GM12801 (cell line): ENCODE measurements around the gene USE1.

Source experiments
- TF ChIP-seq, protein P1 (sequence below): IDR thresholded peaks from one replicate; pipeline ENCODE4 v1.5.1; 2011; ENCODE audit warnings: control low read depth; ENCODE audit not compliant: insufficient read length; ENCODE audit errors: extremely low read depth

The USE1 gene

GRCh38 chr19:17180997-17181702 lies 34.0 kb upstream of the USE1 start:
- TF ChIP-seq, protein P1, sequence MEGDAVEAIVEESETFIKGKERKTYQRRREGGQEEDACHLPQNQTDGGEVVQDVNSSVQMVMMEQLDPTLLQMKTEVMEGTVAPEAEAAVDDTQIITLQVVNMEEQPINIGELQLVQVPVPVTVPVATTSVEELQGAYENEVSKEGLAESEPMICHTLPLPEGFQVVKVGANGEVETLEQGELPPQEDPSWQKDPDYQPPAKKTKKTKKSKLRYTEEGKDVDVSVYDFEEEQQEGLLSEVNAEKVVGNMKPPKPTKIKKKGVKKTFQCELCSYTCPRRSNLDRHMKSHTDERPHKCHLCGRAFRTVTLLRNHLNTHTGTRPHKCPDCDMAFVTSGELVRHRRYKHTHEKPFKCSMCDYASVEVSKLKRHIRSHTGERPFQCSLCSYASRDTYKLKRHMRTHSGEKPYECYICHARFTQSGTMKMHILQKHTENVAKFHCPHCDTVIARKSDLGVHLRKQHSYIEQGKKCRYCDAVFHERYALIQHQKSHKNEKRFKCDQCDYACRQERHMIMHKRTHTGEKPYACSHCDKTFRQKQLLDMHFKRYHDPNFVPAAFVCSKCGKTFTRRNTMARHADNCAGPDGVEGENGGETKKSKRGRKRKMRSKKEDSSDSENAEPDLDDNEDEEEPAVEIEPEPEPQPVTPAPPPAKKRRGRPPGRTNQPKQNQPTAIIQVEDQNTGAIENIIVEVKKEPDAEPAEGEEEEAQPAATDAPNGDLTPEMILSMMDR: no peak

GRCh38 chr19:17183271-17183761 lies 31.8 kb upstream of the USE1 start:
- TF ChIP-seq, protein P1: no peak

- TF ChIP-seq, protein P1: no peak
These were observed 31.3 kb upstream of the USE1 start for GRCh38 chr19:17183858-17184321.

GRCh38 chr19:17184371-17184841 lies 30.8 kb upstream of the USE1 start:
- TF ChIP-seq, protein P1: no peak

DNA sequence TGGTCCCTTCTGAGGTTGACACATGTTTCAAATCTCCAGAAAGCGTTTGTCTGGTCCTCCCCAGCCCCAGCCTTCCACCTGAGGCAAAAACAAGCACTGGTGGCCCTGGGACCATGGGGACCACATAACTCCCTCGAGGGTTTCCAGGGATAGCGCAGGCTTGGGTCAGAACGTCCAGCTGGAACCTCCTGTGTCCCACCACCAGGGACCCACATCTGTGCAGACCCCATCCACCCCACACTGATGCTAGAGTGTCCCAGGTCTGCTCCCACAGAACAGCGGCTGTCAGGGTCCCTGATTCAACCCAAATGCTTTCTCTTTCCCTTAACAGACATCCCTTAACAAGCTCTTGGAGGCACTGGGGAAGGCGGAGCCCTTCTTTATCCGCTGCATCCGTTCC lies 29.6 kb upstream of the USE1 start:
- TF ChIP-seq, protein P1: no peak

GRCh38 chr19:17192751-17193150 lies 22.4 kb upstream of the USE1 start:
- TF ChIP-seq, protein P1: no peak

- TF ChIP-seq, protein P1: no peak
These were observed 20.5 kb upstream of the USE1 start for GRCh38 chr19:17194608-17195007.
